ENCODE measurements around the gene FLRT1.

FLRT1 gene

DNA sequence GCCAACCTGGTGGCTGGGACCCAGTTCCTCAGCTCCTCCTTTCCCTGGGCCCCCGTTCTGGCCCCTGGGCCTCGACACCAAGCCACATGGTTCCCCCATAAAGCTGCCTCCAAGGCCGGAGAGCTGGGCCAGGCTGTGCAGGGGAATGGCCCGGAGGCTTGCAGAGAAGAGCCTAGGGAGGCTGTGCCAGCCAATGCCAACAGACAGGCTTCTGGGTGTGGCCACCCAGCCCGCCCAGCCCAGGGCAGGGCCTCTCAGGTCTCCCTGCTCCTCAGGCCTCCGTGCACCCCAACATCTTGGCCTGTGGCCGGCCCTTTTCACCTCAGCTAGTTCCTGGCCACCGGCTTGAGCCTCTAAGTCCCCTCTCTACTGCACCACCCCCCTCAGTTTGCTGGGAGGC is 17.4 kb upstream of the FLRT1 start:
- no peak overlapping the region for H3K4me3 ChIP-seq (ENCODE audit: low read length)
- H3K18ac ChIP-seq (ENCODE audit: low read length) = no peak overlapping the region
- H2BK15ac ChIP-seq (replicated peaks; ENCODE audit: low read depth) = no peak overlapping the region
- H3K23ac ChIP-seq (ENCODE audit: low read length) = no peak overlapping the region
- no peaks in the 10 kb centered on the region for H3K27me3 ChIP-seq (ENCODE audit: insufficient read depth, low read length, poor library complexity)
- H3K4ac ChIP-seq (ENCODE audit: low read depth, low read length) = no peak overlapping the region
- H3K36me3 ChIP-seq (ENCODE audit: control insufficient read depth, insufficient read depth, low read length) = no peaks in the 10 kb centered on the region
- H4K8ac ChIP-seq (ENCODE audit: low read depth, low read length) = no peak overlapping the region
- no peaks in the 10 kb centered on the region for H3K79me1 ChIP-seq (ENCODE audit: low read length)
- no peak overlapping the region for H3K4me2 ChIP-seq (ENCODE audit: low read length)
- no CpG with 5 or more reads among the region's 8 CpGs for WGBS (ENCODE audit: extremely low coverage, insufficient coverage, low lambda C conversion rate)
- H3K79me2 ChIP-seq (ENCODE audit: control insufficient read depth, insufficient read depth, low read length) = no peaks in the 10 kb centered on the region
- H2BK120ac ChIP-seq (ENCODE audit: low read depth, low read length) = no peak overlapping the region
- no peak overlapping the region for H4K5ac ChIP-seq (ENCODE audit: low read length)
- no peak overlapping the region for H2AK5ac ChIP-seq (ENCODE audit: low read length)
- DNase-seq = no peak
- H3K27ac ChIP-seq (ENCODE audit: low read depth, low read length) = no peak overlapping the region
- H2BK5ac ChIP-seq (ENCODE audit: low read length) = no peak overlapping the region
- no peak overlapping the region for H3K56ac ChIP-seq (ENCODE audit: low read length)
- H3K9ac ChIP-seq (ENCODE audit: low read length) = no peak overlapping the region
- peaks cover 2% of the 10 kb centered on the region for H3K4me1 ChIP-seq (ENCODE audit: control insufficient read depth, low read depth, low read length)

DNA sequence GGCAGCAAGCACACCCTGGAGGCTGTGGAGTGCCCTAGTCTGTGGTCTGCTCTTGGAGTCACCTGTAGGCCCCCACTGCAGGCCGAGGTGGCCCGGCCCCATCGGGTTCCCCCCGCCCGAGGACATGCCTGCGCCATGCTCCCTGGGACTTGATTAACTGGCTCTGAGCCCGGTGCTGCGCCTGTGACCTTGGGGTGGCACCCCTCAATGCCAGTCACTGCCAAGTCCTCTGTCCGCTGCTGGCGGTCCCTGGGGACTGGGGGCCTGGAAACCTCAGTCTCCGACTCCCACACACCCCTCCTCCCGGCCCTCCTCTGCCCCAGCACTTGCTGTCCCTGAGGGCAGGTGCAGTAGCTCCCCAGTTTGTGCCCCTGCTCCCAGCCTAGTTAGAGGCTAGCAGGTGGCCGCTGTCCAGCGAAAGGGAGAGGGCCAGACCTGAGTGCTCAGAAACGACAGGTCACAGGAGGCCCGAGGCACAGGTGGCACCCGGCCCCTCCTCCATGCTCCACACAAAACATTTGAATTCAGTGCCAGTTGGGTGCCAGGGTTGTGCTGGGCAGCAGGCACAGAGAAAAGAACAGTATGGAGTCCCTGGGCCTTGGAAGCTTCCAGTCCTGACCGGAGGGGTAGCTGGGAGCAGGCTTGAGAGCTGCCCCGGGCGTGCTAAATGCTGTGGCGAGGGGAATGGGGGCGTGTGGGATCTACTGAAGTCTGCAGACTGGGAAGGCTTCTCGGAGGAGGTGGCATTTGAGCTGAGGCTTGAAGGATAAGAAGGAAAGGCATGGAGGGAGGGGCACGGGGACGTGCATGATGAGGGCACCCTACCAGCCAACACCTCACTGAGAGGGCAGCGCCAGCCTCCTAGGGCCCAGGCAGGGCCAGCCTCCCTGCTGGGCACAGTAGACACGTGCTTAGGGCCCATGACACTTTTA is 16.4 kb upstream of the FLRT1 start:
- Histone ChIP-seq H3K56ac (ENCODE audit: low read length) (no peak overlapping the region), H2AK5ac (ENCODE audit: low read length) (no peak overlapping the region), H3K79me1 (ENCODE audit: low read length) (no peaks in the 10 kb centered on the region), H4K8ac (ENCODE audit: low read depth, low read length) (no peak overlapping the region), H3K18ac (ENCODE audit: low read length) (no peak overlapping the region), H3K4me3 (ENCODE audit: low read length) (no peak overlapping the region), H3K4me1 (ENCODE audit: control insufficient read depth, low read depth, low read length) (peaks cover 2% of the 10 kb centered on the region), H3K36me3 (ENCODE audit: control insufficient read depth, insufficient read depth, low read length) (no peaks in the 10 kb centered on the region), H3K27ac (ENCODE audit: low read depth, low read length) (no peak overlapping the region), H2BK15ac (replicated peaks; ENCODE audit: low read depth) (no peak overlapping the region), H3K4ac (ENCODE audit: low read depth, low read length) (no peak overlapping the region), H3K23ac (ENCODE audit: low read length) (no peak overlapping the region), H3K27me3 (ENCODE audit: insufficient read depth, low read length, poor library complexity) (no peaks in the 10 kb centered on the region), H3K9ac (ENCODE audit: low read length) (no peak overlapping the region), H4K5ac (ENCODE audit: low read length) (no peak overlapping the region), H3K4me2 (ENCODE audit: low read length) (no peak overlapping the region), H2BK120ac (ENCODE audit: low read depth, low read length) (no peak overlapping the region), H2BK5ac (ENCODE audit: low read length) (no peak overlapping the region), H3K79me2 (ENCODE audit: control insufficient read depth, insufficient read depth, low read length) (no peaks in the 10 kb centered on the region)
- DNase-seq = no peak
- WGBS (ENCODE audit: extremely low coverage, insufficient coverage, low lambda C conversion rate) = no CpG with 5 or more reads among the region's 27 CpGs

DNA sequence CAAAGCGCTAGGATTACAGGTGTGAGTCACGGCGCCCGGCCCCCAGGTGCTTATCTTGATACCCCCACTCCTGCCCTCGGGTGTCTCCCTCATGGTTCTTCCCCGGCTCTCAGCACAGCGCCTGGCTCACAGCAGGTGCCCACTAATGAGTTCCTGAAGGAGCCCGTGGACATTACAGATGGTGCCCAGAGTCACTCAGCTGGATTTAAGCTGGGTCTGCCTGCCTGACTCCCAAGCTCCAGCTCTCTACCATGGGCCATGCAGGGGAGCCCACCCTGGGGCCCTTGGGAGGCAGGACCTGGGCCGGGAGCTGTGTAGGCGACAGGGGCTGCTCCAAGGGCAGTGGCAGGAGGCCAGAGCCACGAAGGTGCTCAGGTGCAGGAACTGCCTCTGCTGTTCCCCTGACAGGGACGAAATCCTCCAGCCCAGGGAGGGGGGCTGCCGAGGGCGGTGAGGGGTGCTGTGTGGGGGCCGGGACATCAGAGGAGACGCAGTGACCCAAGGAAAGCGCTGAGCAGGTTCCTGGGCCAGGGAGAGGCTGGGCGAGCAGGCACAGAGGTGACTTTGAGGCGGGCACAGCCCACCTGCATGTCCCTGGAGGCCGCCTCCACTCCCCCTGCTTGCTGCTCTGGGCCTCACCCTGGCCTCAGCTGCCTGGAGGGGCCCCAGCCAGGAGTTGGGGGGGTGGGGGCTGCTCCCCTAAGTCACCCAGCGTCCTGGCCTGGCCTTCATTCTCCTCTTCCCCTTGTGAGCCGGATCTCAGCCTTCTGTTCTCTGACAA is 14.6 kb upstream of the FLRT1 start:
- peaks cover 2% of the 10 kb centered on the region for H3K4me1 ChIP-seq (ENCODE audit: control insufficient read depth, low read depth, low read length)
- H2BK120ac ChIP-seq (ENCODE audit: low read depth, low read length) = no peak overlapping the region
- H3K4ac ChIP-seq (ENCODE audit: low read depth, low read length) = no peak overlapping the region
- no peaks in the 10 kb centered on the region for H3K27me3 ChIP-seq (ENCODE audit: insufficient read depth, low read length, poor library complexity)
- no peak overlapping the region for H3K27ac ChIP-seq (ENCODE audit: low read depth, low read length)
- no peak overlapping the region for H2AK5ac ChIP-seq (ENCODE audit: low read length)
- WGBS (ENCODE audit: extremely low coverage, insufficient coverage, low lambda C conversion rate) = no CpG with 5 or more reads among the region's 22 CpGs
- H3K4me2 ChIP-seq (ENCODE audit: low read length) = no peak overlapping the region
- H3K56ac ChIP-seq (ENCODE audit: low read length) = peak overlapping the region; percentile 42
- H3K23ac ChIP-seq (ENCODE audit: low read length) = no peak overlapping the region
- H3K18ac ChIP-seq (ENCODE audit: low read length) = no peak overlapping the region
- no peak overlapping the region for H2BK15ac ChIP-seq (replicated peaks; ENCODE audit: low read depth)
- no peaks in the 10 kb centered on the region for H3K79me1 ChIP-seq (ENCODE audit: low read length)
- no peak overlapping the region for H2BK5ac ChIP-seq (ENCODE audit: low read length)
- no peak overlapping the region for H3K4me3 ChIP-seq (ENCODE audit: low read length)
- H4K8ac ChIP-seq (ENCODE audit: low read depth, low read length) = no peak overlapping the region
- no peak for DNase-seq
- no peak overlapping the region for H4K5ac ChIP-seq (ENCODE audit: low read length)
- no peak overlapping the region for H3K9ac ChIP-seq (ENCODE audit: low read length)
- no peaks in the 10 kb centered on the region for H3K36me3 ChIP-seq (ENCODE audit: control insufficient read depth, insufficient read depth, low read length)
- no peaks in the 10 kb centered on the region for H3K79me2 ChIP-seq (ENCODE audit: control insufficient read depth, insufficient read depth, low read length)

DNA sequence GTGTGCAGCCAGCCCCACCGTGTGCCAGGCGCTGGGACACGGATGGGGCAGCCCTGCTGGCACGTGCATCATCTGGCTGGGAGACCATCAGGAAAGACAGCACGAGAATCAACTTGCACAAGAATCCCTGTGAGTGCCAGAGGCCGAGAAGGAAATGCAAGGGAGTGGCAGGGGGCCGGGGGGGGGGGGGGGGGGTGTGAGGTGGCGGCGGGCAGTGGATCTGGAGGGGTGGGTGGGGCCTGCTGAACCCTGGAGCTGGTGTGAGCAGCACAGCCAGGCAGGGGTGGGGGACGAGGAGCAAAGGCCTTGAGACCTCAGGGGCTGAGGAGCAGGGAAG is 14.0 kb upstream of the FLRT1 start:
- H4K5ac ChIP-seq (ENCODE audit: low read length) = no peak overlapping the region
- H2BK15ac ChIP-seq (replicated peaks; ENCODE audit: low read depth) = no peak overlapping the region
- no peak overlapping the region for H3K18ac ChIP-seq (ENCODE audit: low read length)
- H3K79me2 ChIP-seq (ENCODE audit: control insufficient read depth, insufficient read depth, low read length) = no peaks in the 10 kb centered on the region
- no peak overlapping the region for H2AK5ac ChIP-seq (ENCODE audit: low read length)
- peak overlapping the region; percentile 2 for H3K56ac ChIP-seq (ENCODE audit: low read length)
- no peak overlapping the region for H2BK5ac ChIP-seq (ENCODE audit: low read length)
- H3K27ac ChIP-seq (ENCODE audit: low read depth, low read length) = no peak overlapping the region
- H3K4ac ChIP-seq (ENCODE audit: low read depth, low read length) = no peak overlapping the region
- no peak overlapping the region for H3K9ac ChIP-seq (ENCODE audit: low read length)
- no peak overlapping the region for H2BK120ac ChIP-seq (ENCODE audit: low read depth, low read length)
- no peaks in the 10 kb centered on the region for H3K36me3 ChIP-seq (ENCODE audit: control insufficient read depth, insufficient read depth, low read length)
- H3K79me1 ChIP-seq (ENCODE audit: low read length) = no peaks in the 10 kb centered on the region
- WGBS (ENCODE audit: extremely low coverage, insufficient coverage, low lambda C conversion rate) = no CpG with 5 or more reads among the region's 10 CpGs
- H3K4me2 ChIP-seq (ENCODE audit: low read length) = no peak overlapping the region
- no peaks in the 10 kb centered on the region for H3K27me3 ChIP-seq (ENCODE audit: insufficient read depth, low read length, poor library complexity)
- H3K4me1 ChIP-seq (ENCODE audit: control insufficient read depth, low read depth, low read length) = peaks cover 2% of the 10 kb centered on the region
- no peak overlapping the region for H3K23ac ChIP-seq (ENCODE audit: low read length)
- DNase-seq = no peak
- H4K8ac ChIP-seq (ENCODE audit: low read depth, low read length) = no peak overlapping the region
- H3K4me3 ChIP-seq (ENCODE audit: low read length) = no peak overlapping the region

DNA sequence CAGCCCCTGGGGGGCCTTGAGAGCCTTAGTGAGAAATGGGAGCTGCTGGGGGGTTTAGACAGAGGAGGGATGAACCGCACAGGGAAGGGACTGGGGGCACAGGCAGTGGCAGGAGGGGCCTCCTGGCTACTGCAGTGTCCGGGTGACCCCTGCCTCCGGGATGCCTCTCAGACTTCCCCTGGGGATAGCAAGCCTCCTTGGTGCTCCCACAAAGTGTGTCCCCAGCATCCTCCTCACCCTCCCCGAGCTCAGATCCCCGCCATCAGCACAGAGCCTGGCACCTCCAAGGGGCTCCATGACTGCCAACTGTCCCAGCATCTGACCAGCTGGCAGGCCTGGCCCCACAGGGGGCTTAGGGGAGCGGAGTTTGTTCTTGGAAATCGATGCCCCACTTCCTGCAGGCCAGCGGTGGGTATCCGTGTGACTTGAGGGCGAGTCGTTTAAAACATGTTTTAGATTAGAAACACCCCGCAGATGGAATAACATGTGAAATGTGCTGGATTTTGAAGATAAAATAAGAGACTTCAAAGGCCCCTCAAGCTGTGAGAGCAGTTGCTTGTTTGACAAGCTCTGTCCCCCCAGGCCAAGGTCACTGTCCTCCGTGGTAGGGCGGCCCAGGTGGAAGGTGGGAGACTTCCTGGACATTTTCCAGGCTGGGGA is 13.5 kb upstream of the FLRT1 start:
- Histone ChIP-seq H3K18ac (ENCODE audit: low read length) (no peak overlapping the region), H3K79me1 (ENCODE audit: low read length) (no peaks in the 10 kb centered on the region), H3K23ac (ENCODE audit: low read length) (no peak overlapping the region), H3K9ac (ENCODE audit: low read length) (no peak overlapping the region), H2BK5ac (ENCODE audit: low read length) (no peak overlapping the region), H3K56ac (ENCODE audit: low read length) (peak overlapping the region; percentile 2), H2BK120ac (ENCODE audit: low read depth, low read length) (no peak overlapping the region), H3K36me3 (ENCODE audit: control insufficient read depth, insufficient read depth, low read length) (no peaks in the 10 kb centered on the region), H2BK15ac (replicated peaks; ENCODE audit: low read depth) (no peak overlapping the region), H4K5ac (ENCODE audit: low read length) (no peak overlapping the region), H2AK5ac (ENCODE audit: low read length) (no peak overlapping the region), H3K4me1 (ENCODE audit: control insufficient read depth, low read depth, low read length) (peaks cover 2% of the 10 kb centered on the region), H3K4ac (ENCODE audit: low read depth, low read length) (no peak overlapping the region), H3K79me2 (ENCODE audit: control insufficient read depth, insufficient read depth, low read length) (no peaks in the 10 kb centered on the region), H3K27ac (ENCODE audit: low read depth, low read length) (no peak overlapping the region), H4K8ac (ENCODE audit: low read depth, low read length) (no peak overlapping the region), H3K4me3 (ENCODE audit: low read length) (no peak overlapping the region), H3K27me3 (ENCODE audit: insufficient read depth, low read length, poor library complexity) (no peaks in the 10 kb centered on the region), H3K4me2 (ENCODE audit: low read length) (no peak overlapping the region)
- no peak for DNase-seq
- no CpG with 5 or more reads among the region's 14 CpGs for WGBS (ENCODE audit: extremely low coverage, insufficient coverage, low lambda C conversion rate)
